ENCODE data around the gene EEF1AKMT4.
A peak's percentile ranks its signal among the peaks of the same experiment; 100 is the strongest.

EEF1AKMT4 gene

GRCh38 chr3:184240384-184241140 lies 8.9 kb upstream of the EEF1AKMT4 start:
- Histone ChIP-seq H3K4me1 (ENCODE audit: insufficient read depth, low read length) (no peaks in the 10 kb centered on the region; the same call in 1 of the 2 replicates), H4K20me1 (ENCODE audit: insufficient read depth, low read length) (peaks cover 38% of the 10 kb centered on the region), H3K4me2 (ENCODE audit: insufficient read depth, low read length) (no peak overlapping the region), H3K27me3 (ENCODE audit: insufficient read depth, low read length, poor library complexity) (no peaks in the 10 kb centered on the region), H3K9me3 (ENCODE audit: insufficient read depth, low read length, severe bottlenecking) (no peaks in the 10 kb centered on the region), H3K36me3 (ENCODE audit: insufficient read depth, low read length) (peaks cover 39% of the 10 kb centered on the region), H3K9ac (ENCODE audit: low read depth, low read length) (no peak overlapping the region), H2AFZ (ENCODE audit: low read depth, low read length) (no peak overlapping the region), H3K79me2 (ENCODE audit: insufficient read depth, low read length) (peaks cover under 1% of the 10 kb centered on the region; the same call in 1 of the 2 replicates), H3K27ac (ENCODE audit: low read length) (no peak overlapping the region), H3K4me3 (ENCODE audit: low read depth in 1 of 2, low read length in 2 of 2) (no peak overlapping the region)
- ATAC-seq (ENCODE audit: insufficient read depth, low read depth) = peak; percentile 75
- peak; percentile 48 for DNase-seq
- TF ChIP-seq CTCF (IDR thresholded peaks at IDR 0.05; ENCODE audit: borderline replicate concordance, extremely low read depth, low read length, poor library complexity, severe bottlenecking) (peak; percentile 25), EZH2 (IDR thresholded peaks at IDR 0.05; ENCODE audit: borderline replicate concordance, low read depth, low read length, severe bottlenecking) (no peak)

- Histone ChIP-seq H3K27ac (ENCODE audit: low read length) (no peak overlapping the region), H4K20me1 (ENCODE audit: insufficient read depth, low read length) (peaks cover 38% of the 10 kb centered on the region), H3K27me3 (ENCODE audit: insufficient read depth, low read length, poor library complexity) (no peaks in the 10 kb centered on the region), H2AFZ (ENCODE audit: low read depth, low read length) (no peak overlapping the region), H3K9ac (ENCODE audit: low read depth, low read length) (no peak overlapping the region), H3K9me3 (ENCODE audit: insufficient read depth, low read length, severe bottlenecking) (no peaks in the 10 kb centered on the region), H3K36me3 (ENCODE audit: insufficient read depth, low read length) (peaks cover 44% of the 10 kb centered on the region), H3K4me3 (ENCODE audit: low read depth in 1 of 2, low read length in 2 of 2) (no peak overlapping the region), H3K4me1 (ENCODE audit: insufficient read depth, low read length) (no peaks in the 10 kb centered on the region; the same call in 1 of the 2 replicates), H3K4me2 (ENCODE audit: insufficient read depth, low read length) (no peak overlapping the region), H3K79me2 (ENCODE audit: insufficient read depth, low read length) (peaks cover 5% of the 10 kb centered on the region; the same call in 1 of the 2 replicates)
- DNase-seq = no peak
- TF ChIP-seq EZH2 (IDR thresholded peaks at IDR 0.05; ENCODE audit: borderline replicate concordance, low read depth, low read length, severe bottlenecking) = no peak
- TF ChIP-seq CTCF (IDR thresholded peaks at IDR 0.05; ENCODE audit: borderline replicate concordance, extremely low read depth, low read length, poor library complexity, severe bottlenecking) = no peak
- peak; percentile 12; the same call in 1 of the 3 replicates for ATAC-seq (ENCODE audit: insufficient read depth, low read depth)
Measured at GRCh38 chr3:184241141-184241446, 8.4 kb upstream of the EEF1AKMT4 start.

- Histone ChIP-seq H3K9ac (ENCODE audit: low read depth, low read length) (no peak overlapping the region), H3K4me3 (ENCODE audit: low read depth in 1 of 2, low read length in 2 of 2) (no peak overlapping the region), H3K9me3 (ENCODE audit: insufficient read depth, low read length, severe bottlenecking) (no peaks in the 10 kb centered on the region), H4K20me1 (ENCODE audit: insufficient read depth, low read length) (peaks cover 38% of the 10 kb centered on the region), H3K4me1 (ENCODE audit: insufficient read depth, low read length) (peaks cover under 1% of the 10 kb centered on the region; the same call in 1 of the 2 replicates), H3K36me3 (ENCODE audit: insufficient read depth, low read length) (peaks cover 46% of the 10 kb centered on the region), H3K27me3 (ENCODE audit: insufficient read depth, low read length, poor library complexity) (no peaks in the 10 kb centered on the region), H3K79me2 (ENCODE audit: insufficient read depth, low read length) (peaks cover 9% of the 10 kb centered on the region; the same call in 1 of the 2 replicates), H3K4me2 (ENCODE audit: insufficient read depth, low read length) (no peak overlapping the region), H2AFZ (ENCODE audit: low read depth, low read length) (no peak overlapping the region), H3K27ac (ENCODE audit: low read length) (no peak overlapping the region)
- ATAC-seq (ENCODE audit: insufficient read depth, low read depth) (peak; percentile 62), DNase-seq (peak; percentile 28)
- peak; percentile 49 for TF ChIP-seq CTCF (IDR thresholded peaks at IDR 0.05; ENCODE audit: borderline replicate concordance, extremely low read depth, low read length, poor library complexity, severe bottlenecking)
- no peak for TF ChIP-seq EZH2 (IDR thresholded peaks at IDR 0.05; ENCODE audit: borderline replicate concordance, low read depth, low read length, severe bottlenecking)
Measured at GRCh38 chr3:184241447-184242296, 7.8 kb upstream of the EEF1AKMT4 start.
